HG02981 (cell line): Measurements from ENCODE around the gene PERCC1.

Source experiments
- ATAC-seq: cut with Tn5 transposase; IDR thresholded peaks from one replicate; pipeline ENCODE4 v1.9.1; 2021; ENCODE audit warnings: mild to moderate bottlenecking, moderate library complexity; ENCODE audit not compliant: unreplicated experiment

Gene PERCC1

GRCh38 chr16:1448536-1449116, 17.7 kb downstream of the PERCC1 start:
- no peak for ATAC-seq

- no peak for ATAC-seq
Measured at GRCh38 chr16:1449201-1449788, 18.4 kb downstream of the PERCC1 start.

- ATAC-seq: no peak
Measured at GRCh38 chr16:1450218-1450617, 19.3 kb downstream of the PERCC1 start.

- ATAC-seq: no peak
Measured at GRCh38 chr16:1450841-1451240, 20.0 kb downstream of the PERCC1 start.

- ATAC-seq: no peak
Measured at GRCh38 chr16:1451702-1452392, 21.0 kb downstream of the PERCC1 start.

- no peak for ATAC-seq
Measured at GRCh38 chr16:1452530-1452929, 21.7 kb downstream of the PERCC1 start.

GRCh38 chr16:1453316-1453715, 22.4 kb downstream of the PERCC1 start:
- no peak for ATAC-seq

- ATAC-seq: no peak
Measured at GRCh38 chr16:1454561-1454960, 23.7 kb downstream of the PERCC1 start.

- no peak for ATAC-seq
Measured at GRCh38 chr16:1455190-1456171, 24.6 kb downstream of the PERCC1 start.

- ATAC-seq: no peak
Measured at GRCh38 chr16:1456951-1457350, 26.1 kb downstream of the PERCC1 start.

- ATAC-seq: no peak
Measured at GRCh38 chr16:1457489-1458245, 26.8 kb downstream of the PERCC1 start.

GRCh38 chr16:1458336-1458976, 27.6 kb downstream of the PERCC1 start:
- ATAC-seq: no peak

- ATAC-seq: no peak
Measured at GRCh38 chr16:1458977-1459341, 28.1 kb downstream of the PERCC1 start.

- no peak for ATAC-seq
Measured at GRCh38 chr16:1459967-1460366, 29.1 kb downstream of the PERCC1 start.

- ATAC-seq: no peak
Measured at GRCh38 chr16:1460602-1461138, 29.8 kb downstream of the PERCC1 start.

- ATAC-seq: no peak
Measured at GRCh38 chr16:1461146-1461545, 30.3 kb downstream of the PERCC1 start.

GRCh38 chr16:1464196-1464893, 33.5 kb downstream of the PERCC1 start:
- ATAC-seq: no peak

- no peak for ATAC-seq
Measured at GRCh38 chr16:1464894-1465566, 34.2 kb downstream of the PERCC1 start.

- no peak for ATAC-seq
Measured at GRCh38 chr16:1465567-1465915, 34.7 kb downstream of the PERCC1 start.
